RWPE1 (cell line): Measurements from ENCODE around the gene RGS7BP.

ENCODE experiments used
- CTCF ChIA-PET: fragments of 350-600 bp; sonication (Branson Sonifier 250); formaldehyde crosslinking; extraction: SDS; loops from one replicate; lab custom pipeline; 2021; lab: Yijun Ruan, JAX
- POLR2A ChIA-PET: fragments of 400-600 bp; formaldehyde crosslinking; extraction: SDS; loops from one replicate; lab custom pipeline; 2020; ENCODE audit warnings: antibody characterized with exemption; ENCODE audit not compliant: low non-redundant PET; lab: Yijun Ruan, JAX
- DNase-seq: peaks from one replicate; pipeline ENCODE4 v3.0.0; 2012; ENCODE audit warnings: low spot score
- H3K27ac ChIP-seq: fragments of 450-650 bp; 2 replicates; pipeline ENCODE4 v1.5.1; 2017
- CTCF ChIP-seq: fragments of 450-650 bp; conservative IDR thresholded peaks from 2 replicates; pipeline ENCODE4 v1.5.1; 2017; ENCODE audit warnings: low read depth, mild to moderate bottlenecking

RGS7BP gene

GRCh38 chr5:64637837-64638443, 132.1 kb downstream of the RGS7BP start:
- ChIA-PET CTCF (interaction anchor here (0.6 to 1.1 kb wide), 2 partner anchors 147 to 207 kb away, joined by 5 to 7 read pairs; no protein-coding TSS in a partner anchor), POLR2A (no interaction called here)
- no peak overlapping the region for H3K27ac ChIP-seq
- DNase-seq = no peak
- TF ChIP-seq CTCF = no peak

GRCh38 chr5:64644831-64645230, 139.0 kb downstream of the RGS7BP start:
- no peak for DNase-seq
- POLR2A ChIA-PET = no interaction called here
- no peak for TF ChIP-seq CTCF
- CTCF ChIA-PET = no interaction called here
- H3K27ac ChIP-seq = no peak overlapping the region

- H3K27ac ChIP-seq = no peak overlapping the region
- ChIA-PET POLR2A (no interaction called here), CTCF (interaction anchor here (0.8 to 1.9 kb wide), 3 partner anchors 10 to 226 kb away, joined by 3 to 10 read pairs (median 3); no protein-coding TSS in a partner anchor)
- no peak for TF ChIP-seq CTCF
- DNase-seq = no peak
Measured at GRCh38 chr5:64646169-64646568, 140.4 kb downstream of the RGS7BP start.

GRCh38 chr5:64649512-64649911, 143.7 kb downstream of the RGS7BP start:
- ChIA-PET POLR2A (no interaction called here), CTCF (no interaction called here)
- DNase-seq = no peak
- no peak for TF ChIP-seq CTCF
- H3K27ac ChIP-seq = no peak overlapping the region

GRCh38 chr5:64653766-64654560, 148.1 kb downstream of the RGS7BP start:
- no peak for TF ChIP-seq CTCF
- H3K27ac ChIP-seq = no peak overlapping the region
- ChIA-PET POLR2A (no interaction called here), CTCF (interaction anchor here (1.2 kb wide), 1 partner anchor 18 kb away, joined by 5 read pairs; no protein-coding TSS in a partner anchor)
- no peak for DNase-seq

GRCh38 chr5:64654561-64654938, 148.7 kb downstream of the RGS7BP start:
- H3K27ac ChIP-seq = no peak overlapping the region
- CTCF ChIA-PET = interaction anchor here (1.2 kb wide), 1 partner anchor 19 kb away, joined by 5 read pairs; no protein-coding TSS in a partner anchor
- TF ChIP-seq CTCF = no peak
- DNase-seq = no peak
- POLR2A ChIA-PET = no interaction called here
